Right ventricle myocardium inferior (tissue), 1 donor: ENCODE results near the gene SDK2. TPM values are rescaled to one million over a fixed set of nuclear protein-coding genes. Genes with fewer than 3 reads are reported as not detected.
A peak's percentile ranks its signal among the peaks of the same experiment; 100 is the strongest.

Source experiments
- ATAC-seq: fragments of 200-7000 bp; cut with Tn5 transposase; one replicate; pipeline ENCODE4 v1.9.1; 2020; ENCODE audit warnings: mild to moderate bottlenecking, moderate library complexity
- DNase-seq: peaks from one replicate; pipeline ENCODE4 v3.0.0; 2021; ENCODE audit errors: missing footprints
- intact Hi-C: fragments of 100-400 bp; cut with DNase I; formaldehyde crosslinking; loops from one replicate; pipeline ENCODE4 v1.11.0; 2022
- total RNA-seq: library from RNA; stranded (reverse); fragmentation: NEBNext Ultra II Directional; extraction: Animal tissue kit (Norgen Biotek cat#: 25700); gene quantifications from one replicate; pipeline ENCODE4 v1.2.1, GENCODE V29; 2021
- donor health status: DM: no; HTN: yes; CAD: no; lungs with severe emphysema.

The SDK2 gene
- total RNA-seq, 1 donor from 2014 or later = 1.6 TPM

- ATAC-seq (no peak), DNase-seq (no peak)
- intact Hi-C loops = loop anchor here (10.0 kb wide), 1 partner anchor 301 kb away; no protein-coding TSS in a partner anchor
Observed at GRCh38 chr17:73654241-73654640, 10.0 kb upstream of the SDK2 start.

DNA sequence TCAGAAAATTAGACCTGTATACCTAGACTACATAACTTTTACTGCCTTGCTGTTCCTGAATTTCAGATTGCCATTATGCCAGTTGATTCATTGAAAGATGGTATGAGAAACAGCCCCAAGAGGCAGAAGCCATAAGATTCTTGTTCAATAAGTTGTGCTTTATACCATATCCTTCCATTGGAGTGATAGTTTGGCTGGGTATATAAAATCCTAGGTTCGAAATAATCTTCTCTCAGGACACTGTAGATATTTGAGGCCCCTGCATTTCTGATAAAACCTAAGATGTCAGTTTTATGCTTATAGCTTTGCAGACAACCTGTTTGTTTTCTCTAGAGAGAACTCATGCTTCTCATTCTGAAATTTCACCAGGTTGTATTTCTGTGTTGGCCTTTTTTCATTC, 9.6 kb upstream of the SDK2 start:
- no peak for DNase-seq
- no peak for ATAC-seq
- intact Hi-C loops = loop anchor here (10.0 kb wide), 1 partner anchor 301 kb away; no protein-coding TSS in a partner anchor

GRCh38 chr17:73652886-73653480, 8.7 kb upstream of the SDK2 start:
- intact Hi-C loops = loop anchor here (10.0 kb wide), 1 partner anchor 302 kb away; no protein-coding TSS in a partner anchor
- DNase-seq (no peak), ATAC-seq (no peak)

DNA sequence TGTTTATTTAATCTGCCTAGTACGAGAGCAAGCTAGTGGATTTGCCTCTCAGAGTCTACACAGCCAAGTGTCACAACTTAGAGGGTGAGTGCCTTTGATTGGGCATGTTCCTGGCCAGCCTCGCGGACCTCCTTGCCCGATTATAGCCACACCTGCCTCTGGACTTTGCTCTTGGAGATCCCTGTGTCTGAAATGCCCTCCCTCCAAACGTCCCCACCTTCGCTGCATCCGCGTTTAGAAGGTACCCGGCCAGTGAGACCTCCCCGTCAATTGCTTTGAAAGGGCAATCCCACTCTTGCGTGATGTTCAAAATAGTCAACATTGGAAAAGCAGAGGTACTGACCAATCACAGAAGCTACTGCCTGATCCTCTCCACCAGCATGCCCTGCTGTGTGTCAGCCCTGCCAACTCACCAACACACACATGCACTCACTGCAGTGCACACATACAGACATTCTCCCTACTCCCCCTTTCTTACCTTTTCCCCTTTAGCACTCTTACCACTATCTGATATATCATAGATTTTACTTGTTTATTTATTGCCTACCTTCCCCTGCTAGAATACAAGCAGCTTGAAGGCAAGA, 6.5 kb upstream of the SDK2 start:
- DNase-seq = no peak

GRCh38 chr17:73650140-73650539, 5.9 kb upstream of the SDK2 start:
- peak; percentile 66 for ATAC-seq
- intact Hi-C loops = loop anchor here (10.0 kb wide), 1 partner anchor 305 kb away; no protein-coding TSS in a partner anchor

More for the DNA sequence above, 6.5 kb upstream of the SDK2 start:
- ATAC-seq = no peak
- intact Hi-C loops = loop anchor here (10.0 kb wide), 1 partner anchor 304 kb away; no protein-coding TSS in a partner anchor

DNA sequence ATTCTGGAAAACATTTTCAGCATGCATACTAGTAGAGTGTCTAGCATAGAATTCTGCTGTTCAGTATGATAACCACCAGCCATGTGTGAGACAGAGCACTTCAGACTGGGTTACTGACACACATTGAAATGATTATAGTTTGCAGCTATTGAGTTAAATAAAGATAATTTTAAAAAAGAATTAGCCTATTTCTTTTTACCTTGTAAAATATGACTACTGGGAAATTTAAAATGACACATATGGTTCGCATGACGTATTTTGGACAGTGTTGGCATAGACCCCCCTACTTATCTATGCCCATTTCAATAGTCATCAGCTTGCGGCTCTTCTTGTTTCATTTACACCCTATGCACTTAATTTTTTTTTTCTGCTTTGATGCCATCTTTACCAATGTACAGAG, 4.7 kb upstream of the SDK2 start:
- intact Hi-C loops = loop anchor here (5.0 kb wide), 1 partner anchor 63 kb away; no protein-coding TSS in a partner anchor
- no peak for DNase-seq
- ATAC-seq = no peak

More at GRCh38 chr17:73650140-73650539, 5.9 kb upstream of the SDK2 start:
- no peak for DNase-seq

DNA sequence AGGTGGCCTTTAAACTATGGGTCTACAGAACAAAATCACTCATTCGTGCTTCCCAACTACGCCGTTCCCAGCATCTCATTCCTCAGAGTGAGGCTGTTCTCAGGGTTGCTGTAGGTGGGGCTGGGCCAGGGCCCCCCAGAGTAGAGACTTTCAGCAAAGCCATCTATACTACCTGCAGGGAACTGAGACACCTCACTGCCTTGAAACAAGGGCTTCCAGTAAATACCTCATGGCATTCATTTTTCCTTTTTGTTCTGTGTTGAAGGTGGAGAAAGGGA, 4.2 kb upstream of the SDK2 start:
- no peak for DNase-seq
- intact Hi-C loops = loop anchor here (5.0 kb wide), 1 partner anchor 64 kb away; no protein-coding TSS in a partner anchor
- no peak for ATAC-seq

- ATAC-seq = no peak
- intact Hi-C loops = loop anchor here (5.0 kb wide), 1 partner anchor 64 kb away; no protein-coding TSS in a partner anchor
- no peak for DNase-seq
Observed at GRCh38 chr17:73647772-73648542, 3.7 kb upstream of the SDK2 start.

- intact Hi-C loops = loop anchor here (5.0 kb wide), 1 partner anchor 65 kb away; no protein-coding TSS in a partner anchor
- DNase-seq (no peak), ATAC-seq (no peak)
Observed at GRCh38 chr17:73647301-73647695, 3.1 kb upstream of the SDK2 start.

- intact Hi-C loops = loop anchor here (5.0 kb wide), 1 partner anchor 66 kb away; no protein-coding TSS in a partner anchor
- DNase-seq = no peak
- ATAC-seq = no peak
Observed at GRCh38 chr17:73646409-73647300, 2.4 kb upstream of the SDK2 start.

DNA sequence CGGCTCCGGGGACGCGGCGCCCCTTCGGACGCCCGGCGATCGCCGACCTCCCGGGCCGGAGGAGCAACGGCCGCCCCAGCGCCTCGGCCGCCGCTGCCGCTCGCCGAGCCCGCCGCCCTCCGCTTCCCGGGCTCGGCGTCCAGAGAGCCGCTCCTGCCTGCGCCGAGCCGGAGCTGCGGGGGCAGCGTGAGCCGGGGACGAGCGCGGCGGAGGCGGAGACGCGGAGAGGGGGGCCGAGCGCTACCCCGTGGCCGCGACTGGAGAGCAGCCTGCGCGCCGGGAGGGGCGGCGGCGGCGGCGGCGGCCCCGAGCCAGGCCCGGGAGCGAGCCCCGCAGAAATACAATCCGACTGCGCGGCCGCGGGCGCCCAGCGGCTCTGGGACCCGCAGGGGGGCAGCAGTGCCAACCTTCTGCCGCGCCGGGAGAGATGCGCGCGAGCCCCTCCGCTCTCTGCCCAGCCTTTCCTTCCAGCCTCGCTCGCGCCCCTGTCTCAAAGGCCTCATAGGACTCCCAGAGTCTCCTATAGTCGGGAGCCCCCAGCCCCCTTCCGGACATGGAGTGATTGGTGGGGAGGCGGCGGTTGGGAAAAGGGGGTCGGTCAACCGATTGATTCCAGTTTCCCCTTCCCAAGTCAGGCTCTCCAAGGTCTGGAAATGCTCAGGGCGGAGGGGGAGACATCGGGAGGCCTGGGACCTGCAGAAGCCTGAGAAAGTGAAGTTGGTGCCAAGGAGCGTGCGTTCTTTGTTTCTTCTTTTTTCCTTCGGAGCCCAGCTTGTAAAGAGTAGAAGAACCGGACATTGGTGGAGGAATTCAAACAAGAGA, 1.0 kb upstream of the SDK2 start:
- DNase-seq (no peak), ATAC-seq (peak; percentile 81)
- intact Hi-C loops = loop anchor here (5.0 kb wide), 1 partner anchor 67 kb away; no protein-coding TSS in a partner anchor

DNA sequence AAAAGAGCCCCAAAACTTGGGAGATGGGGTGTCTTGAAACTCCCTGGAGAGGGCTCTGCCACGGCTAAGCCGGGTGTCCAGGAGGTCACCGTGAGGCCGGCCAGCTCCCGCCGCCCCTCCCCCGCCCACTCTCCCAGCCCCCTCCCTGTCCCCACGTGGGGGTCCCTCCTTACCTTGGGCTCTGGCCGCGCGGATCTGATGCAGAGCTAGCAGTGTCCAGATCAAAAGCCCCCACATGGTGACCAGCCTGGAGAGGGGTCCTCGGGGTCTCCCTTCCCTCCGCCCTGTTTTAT, 447 bp downstream of the SDK2 start:
- intact Hi-C loops = loop anchor here (5.0 kb wide), 1 partner anchor 211 kb away; no protein-coding TSS in a partner anchor

DNA sequence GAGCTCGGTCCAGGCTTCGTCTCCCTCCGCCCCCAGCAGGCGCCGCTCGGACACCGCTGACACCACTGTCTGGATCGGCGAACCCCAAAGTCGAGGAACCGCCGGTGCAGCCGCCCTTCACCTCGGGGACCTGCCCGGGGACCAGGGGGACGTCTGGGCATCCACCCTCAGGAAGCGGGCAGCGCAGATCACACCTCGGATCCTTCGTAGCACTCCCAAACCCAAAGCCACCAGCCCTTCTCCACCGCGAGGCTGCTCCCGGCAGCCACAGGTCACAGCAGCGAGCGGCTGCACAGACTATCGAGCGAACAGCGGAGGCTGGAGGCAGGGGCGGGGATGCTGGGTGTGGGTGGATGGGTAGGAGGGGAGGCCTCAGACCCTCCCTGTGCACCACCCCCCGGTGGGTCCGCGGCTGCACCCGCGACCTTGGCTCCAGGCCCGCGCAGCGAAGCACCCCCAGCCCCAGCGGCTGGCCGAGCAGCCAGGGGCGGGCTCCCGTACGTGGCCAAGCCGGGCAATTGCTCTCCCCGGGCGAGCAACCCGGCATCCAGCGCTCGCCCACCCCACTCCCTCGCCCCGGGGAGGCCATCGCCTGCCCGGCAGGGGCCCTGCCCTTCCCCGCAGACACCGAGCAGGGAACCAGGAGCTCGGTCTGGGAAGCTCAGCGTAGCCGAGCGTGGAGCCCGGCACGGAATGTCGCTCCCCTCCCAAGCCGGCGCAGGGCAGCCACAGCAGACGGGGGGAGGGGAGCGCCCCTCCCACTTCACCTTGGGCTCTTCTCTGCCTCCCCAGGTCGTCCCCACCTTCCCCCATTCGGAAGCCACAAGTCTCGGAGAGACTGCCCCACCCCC, 1.0 kb downstream of the SDK2 start:
- intact Hi-C loops = loop anchor here (5.0 kb wide), 1 partner anchor 211 kb away; no protein-coding TSS in a partner anchor
- DNase-seq (no peak), ATAC-seq (peak; percentile 54)

More for the DNA sequence above, 447 bp downstream of the SDK2 start:
- DNase-seq (no peak), ATAC-seq (no peak)

GRCh38 chr17:73642659-73643000, 1.6 kb downstream of the SDK2 start:
- ATAC-seq (no peak), DNase-seq (no peak)
- intact Hi-C loops = loop anchor here (5.0 kb wide), 1 partner anchor 210 kb away; no protein-coding TSS in a partner anchor

GRCh38 chr17:73641826-73642600, 2.2 kb downstream of the SDK2 start:
- DNase-seq (no peak), ATAC-seq (no peak)
- intact Hi-C loops = loop anchor here (5.0 kb wide), 1 partner anchor 210 kb away; no protein-coding TSS in a partner anchor

DNA sequence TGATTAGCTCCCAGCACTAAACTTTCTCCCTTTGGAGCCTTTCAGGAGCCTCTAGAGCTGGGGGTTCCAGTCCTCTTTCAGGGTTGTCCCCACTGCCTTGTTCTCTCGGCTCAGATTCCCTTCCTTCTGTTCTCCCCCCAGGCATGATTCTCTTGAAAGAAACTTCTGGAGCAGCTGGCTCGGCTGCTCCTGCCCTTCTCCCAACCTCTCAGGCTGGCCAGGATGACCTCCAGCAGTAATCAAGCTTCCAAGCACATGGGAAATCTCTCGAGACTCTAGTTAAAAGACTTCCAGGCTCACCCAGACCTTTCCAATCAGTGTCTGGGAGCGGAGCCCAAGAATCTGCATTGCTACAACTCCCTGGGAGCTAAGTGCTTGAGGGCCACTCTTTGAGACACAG, 3.6 kb downstream of the SDK2 start:
- intact Hi-C loops = loop anchor here (5.0 kb wide), 1 partner anchor 208 kb away; no protein-coding TSS in a partner anchor
- no peak for DNase-seq
- no peak for ATAC-seq
